TTC549 (cell line): ENCODE data around the gene ENPP3.
"Not testable (repeated sequence)": the region's sequence is repeated elsewhere in the genome, so short reads cannot be mapped to it uniquely, and the experiment has no call there.

Source experiments
- FAIRE-seq: peaks from 2 replicates; lab custom pipeline; 2012; peaks lifted over from hg19 to GRCh38; lab: Jason Lieb, UNC

ENPP3 gene

DNA sequence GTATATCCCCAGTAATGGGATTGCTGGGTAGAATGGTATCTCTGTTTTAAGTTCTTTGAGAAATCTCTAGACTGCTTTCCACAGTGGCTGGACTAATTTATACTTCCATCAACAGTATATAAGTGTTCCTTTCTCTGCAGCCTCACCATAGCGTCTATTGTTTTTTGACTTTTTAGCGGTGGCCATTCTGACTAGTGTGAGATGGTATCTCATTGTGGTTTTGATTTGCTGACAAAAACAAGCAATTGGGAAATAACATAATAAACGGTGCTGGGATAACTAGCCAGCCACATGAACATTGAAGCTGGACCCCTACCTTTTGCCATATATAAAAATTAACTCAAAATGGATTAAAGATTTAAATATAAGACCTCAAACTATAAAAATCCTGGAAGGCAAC lies 49.9 kb downstream of the ENPP3 start:
- no peak for FAIRE-seq

GRCh38 chr6:131688286-131688685 lies 51.2 kb downstream of the ENPP3 start:
- FAIRE-seq = no peak

GRCh38 chr6:131692031-131692430 lies 54.9 kb downstream of the ENPP3 start:
- no peak for FAIRE-seq

DNA sequence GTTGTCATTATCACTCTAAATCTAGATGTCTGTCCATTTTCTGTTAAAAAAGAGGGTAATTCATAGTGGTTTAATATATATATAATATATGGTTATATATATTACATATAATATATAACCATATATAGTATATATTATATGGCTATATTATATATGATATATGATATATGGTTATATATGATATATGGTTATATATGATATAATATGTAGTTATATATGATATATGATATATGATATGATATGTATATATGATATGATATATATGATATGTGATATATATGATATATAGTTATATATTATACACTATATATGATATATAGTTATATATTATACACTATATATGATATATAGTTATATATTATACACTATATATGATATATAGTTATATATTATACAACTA lies 55.5 kb downstream of the ENPP3 start:
- peak; percentile 96 for FAIRE-seq

DNA sequence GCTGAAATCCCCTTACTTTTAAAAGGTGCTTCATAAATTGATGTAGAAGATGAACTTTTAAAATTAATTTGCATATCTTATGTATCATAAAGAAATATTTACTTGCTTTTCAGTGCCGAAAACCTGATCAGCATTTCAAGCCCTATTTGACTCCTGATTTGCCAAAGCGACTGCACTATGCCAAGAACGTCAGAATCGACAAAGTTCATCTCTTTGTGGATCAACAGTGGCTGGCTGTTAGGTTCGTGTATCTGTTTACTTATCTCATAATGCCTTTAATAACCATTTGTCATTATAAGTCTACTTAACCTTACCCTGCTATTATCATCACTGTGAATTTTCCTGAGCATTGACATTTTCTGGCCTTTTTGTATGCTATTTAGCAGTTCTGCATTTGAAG lies 56.3 kb downstream of the ENPP3 start:
- FAIRE-seq = no peak

DNA sequence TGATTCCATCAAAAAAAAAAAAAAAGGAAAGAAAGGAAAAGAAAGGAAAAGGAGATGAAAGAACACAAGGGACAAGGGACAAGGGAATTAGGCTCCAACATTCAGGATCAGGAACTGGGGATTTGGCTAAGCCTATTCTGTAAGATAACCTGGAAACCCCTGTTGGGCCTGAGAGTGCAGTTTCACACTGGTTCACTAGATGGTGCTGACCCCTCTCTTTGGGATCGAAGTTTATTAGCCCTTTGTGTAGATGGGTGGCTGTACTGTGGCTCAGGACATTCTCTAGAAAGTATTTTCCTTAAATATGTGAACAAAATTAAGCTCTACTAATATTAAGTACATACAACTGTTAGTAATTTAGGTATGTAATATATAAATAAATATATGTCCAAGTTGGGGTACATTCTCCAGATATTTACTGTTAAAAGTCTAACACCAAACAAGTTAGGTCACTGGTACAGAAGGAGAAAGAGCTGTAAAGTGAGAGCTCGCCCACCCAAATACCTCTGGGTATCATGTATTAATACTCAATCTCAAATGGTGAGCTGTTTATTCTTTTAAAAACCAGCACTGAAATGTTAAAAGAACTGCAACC lies 57.8 kb downstream of the ENPP3 start:
- no peak for FAIRE-seq

GRCh38 chr6:131696956-131697355 lies 59.9 kb downstream of the ENPP3 start:
- FAIRE-seq = no peak

- FAIRE-seq = not testable (repeated sequence)
Observed at GRCh38 chr6:131700851-131701250, 63.7 kb downstream of the ENPP3 start.

DNA sequence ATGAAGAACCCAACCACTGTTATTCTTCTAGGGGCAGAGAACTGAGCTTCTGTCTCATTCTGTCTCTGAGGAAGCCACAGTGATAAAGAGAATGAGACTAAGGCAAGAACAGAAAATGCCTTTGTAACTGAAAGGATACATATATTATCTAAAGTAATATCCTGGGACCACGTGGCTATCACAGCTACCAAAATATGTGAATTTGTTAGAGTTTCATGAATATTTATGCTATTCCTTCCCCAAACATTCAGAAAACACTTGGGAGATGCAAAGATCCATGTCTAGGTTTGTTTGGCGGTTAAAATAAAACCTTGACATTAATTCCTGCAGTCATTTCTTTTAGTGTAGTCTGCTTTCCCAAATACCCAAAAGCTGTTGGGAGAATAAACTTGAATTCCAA lies 66.8 kb downstream of the ENPP3 start:
- FAIRE-seq = not testable (repeated sequence)

- not testable (repeated sequence) for FAIRE-seq
Observed at GRCh38 chr6:131710917-131711316, 73.8 kb downstream of the ENPP3 start, which contains the start of gene CTAGE9. CTAGE9 (minus strand) TSS chr6:131711017; CDS start chr6:131711017, 0 bp downstream.

DNA sequence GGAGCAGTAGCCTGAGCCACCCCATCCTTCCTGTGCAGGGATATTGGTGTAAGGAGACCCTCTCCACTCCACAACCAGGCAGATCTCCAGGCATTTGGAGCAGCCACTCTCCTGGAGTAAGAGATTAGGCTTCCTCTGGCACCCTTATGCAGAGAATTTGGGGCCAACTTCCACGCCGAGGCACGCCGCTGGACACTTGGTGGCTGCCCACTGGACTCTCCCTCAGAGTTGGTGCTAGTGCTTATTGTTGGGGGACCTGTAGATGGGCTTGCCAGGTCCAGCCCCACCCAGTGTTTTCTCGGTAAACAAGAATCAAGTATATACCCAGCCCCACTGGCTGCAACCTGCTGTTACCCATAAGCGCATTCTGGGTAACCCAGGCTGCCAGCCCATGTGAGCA lies 78.5 kb downstream of the ENPP3 start:
- FAIRE-seq = not testable (repeated sequence)

- FAIRE-seq = no peak
Observed at GRCh38 chr6:131717836-131718542, 80.9 kb downstream of the ENPP3 start.

- no peak for FAIRE-seq
Observed at GRCh38 chr6:131721161-131721560, 84.1 kb downstream of the ENPP3 start.

DNA sequence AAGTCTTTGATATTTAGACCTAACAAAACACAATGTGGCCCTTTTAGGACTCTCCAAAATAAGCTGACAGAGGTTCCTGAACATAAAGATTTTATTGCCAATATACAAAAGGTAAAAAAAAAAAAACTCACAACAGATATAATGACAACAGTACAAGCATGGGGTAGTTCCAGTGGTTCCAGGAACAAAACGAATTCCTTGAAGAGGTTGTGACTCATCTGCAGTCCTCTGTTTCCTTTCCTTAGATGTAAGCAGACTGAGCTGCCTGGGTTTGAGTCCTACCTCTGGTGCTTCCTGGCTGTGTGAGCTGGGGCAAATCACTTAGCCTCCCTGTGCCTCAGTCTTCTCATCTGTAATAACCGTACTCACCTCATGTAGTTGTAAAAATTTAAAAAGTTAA lies 87.0 kb downstream of the ENPP3 start:
- no peak for FAIRE-seq

DNA sequence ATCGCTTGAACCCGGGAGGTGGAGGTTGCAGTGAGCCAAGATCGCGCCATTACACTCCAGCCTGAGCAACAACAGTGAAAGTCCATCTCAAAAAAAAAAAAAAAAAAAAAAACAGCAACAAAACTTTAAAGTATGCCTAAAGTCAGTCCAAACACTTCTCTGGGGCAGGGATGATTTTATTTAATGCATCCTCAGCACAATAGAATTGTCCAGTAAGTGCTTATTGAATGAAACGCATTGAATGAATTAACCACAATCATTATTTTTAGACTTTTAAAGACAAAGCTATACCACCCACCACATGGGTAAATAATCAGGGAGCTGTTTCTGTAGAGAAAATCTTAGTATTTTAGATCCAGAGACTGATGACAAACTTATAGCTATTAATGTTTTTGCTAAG lies 90.4 kb downstream of the ENPP3 start:
- FAIRE-seq = no peak

DNA sequence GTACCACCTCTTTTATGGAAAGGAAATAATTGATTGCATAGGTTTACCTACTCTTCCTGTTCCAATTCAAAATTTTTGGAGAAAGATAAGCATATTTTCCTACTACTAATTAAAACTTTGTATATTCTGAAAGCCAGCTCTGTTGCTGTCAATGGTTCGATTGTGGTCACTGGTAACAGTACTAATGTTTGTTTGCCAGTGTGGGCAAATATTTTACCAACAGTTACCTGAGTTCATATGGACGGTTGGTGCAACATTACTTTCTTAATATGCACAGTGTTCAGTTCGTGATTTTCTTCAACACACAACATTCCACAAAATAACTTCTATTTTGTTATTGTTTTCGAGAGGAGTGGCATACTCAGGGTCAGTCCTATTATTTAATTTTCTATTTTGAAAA lies 90.8 kb downstream of the ENPP3 start:
- FAIRE-seq = no peak

DNA sequence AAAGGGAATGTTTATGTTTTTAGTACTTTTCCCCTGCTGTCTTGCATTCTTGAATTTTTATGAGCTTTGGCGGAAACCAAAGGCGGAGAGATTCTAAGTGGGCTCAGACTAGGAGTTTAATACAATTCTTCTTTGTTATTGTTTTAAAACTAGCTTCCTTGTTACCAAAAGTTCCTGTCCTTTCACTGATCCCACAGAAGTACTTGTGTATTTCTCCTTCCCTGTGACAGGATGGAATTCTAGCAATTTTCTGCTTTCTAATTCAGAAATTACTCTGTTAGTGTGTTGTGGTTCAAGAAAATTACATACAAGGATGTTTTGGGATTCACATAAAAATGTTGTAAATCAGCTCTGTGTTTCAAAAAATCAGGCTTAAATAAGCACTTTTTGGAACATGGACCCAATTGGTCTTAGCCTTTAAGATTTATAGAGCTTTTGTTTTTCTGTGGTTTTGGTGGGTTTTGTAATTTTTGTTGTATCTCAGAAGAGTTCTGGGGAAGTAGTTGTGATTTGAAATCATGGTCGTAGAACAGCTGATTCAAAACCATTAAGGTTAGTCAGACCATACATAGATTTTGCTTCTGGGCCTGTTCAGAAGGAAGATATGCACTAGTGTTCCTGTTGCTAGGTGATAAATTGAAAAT lies 91.3 kb downstream of the ENPP3 start:
- no peak for FAIRE-seq

GRCh38 chr6:131729550-131729949 lies 92.4 kb downstream of the ENPP3 start:
- no peak for FAIRE-seq

- FAIRE-seq = no peak
Observed at GRCh38 chr6:131730264-131730663, 93.2 kb downstream of the ENPP3 start.

GRCh38 chr6:131731224-131731623 lies 94.1 kb downstream of the ENPP3 start:
- FAIRE-seq = no peak

DNA sequence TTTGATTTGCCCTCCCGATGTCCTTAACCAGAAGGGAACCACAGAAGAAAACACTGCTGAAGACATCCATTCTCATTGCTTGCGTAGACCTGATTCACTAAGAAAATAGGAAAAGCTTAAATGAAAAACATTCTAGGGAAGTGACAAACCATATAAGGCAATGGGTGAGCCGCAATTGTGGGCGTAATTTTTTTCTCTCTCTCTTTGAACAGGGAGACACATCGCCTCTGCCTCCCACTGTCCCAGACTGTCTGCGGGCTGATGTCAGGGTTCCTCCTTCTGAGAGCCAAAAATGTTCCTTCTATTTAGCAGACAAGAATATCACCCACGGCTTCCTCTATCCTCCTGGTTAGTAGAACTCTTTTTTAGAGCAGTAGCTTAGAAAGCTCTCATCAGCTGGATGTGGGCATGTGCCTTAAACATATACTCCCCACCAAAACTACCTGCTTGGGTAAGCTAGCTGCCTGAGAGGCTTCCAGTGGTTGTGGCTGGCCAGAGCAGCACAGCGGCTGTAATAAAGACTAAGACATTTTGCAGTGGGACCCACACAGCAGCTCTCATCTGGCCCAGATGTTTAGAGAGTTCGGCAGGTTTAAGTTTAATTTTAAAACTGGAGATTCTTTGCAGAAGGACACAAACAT lies 96.4 kb downstream of the ENPP3 start:
- FAIRE-seq = no peak

- FAIRE-seq = no peak
Observed at GRCh38 chr6:131736003-131736596, 99.0 kb downstream of the ENPP3 start.

- no peak for FAIRE-seq
Observed at GRCh38 chr6:131736811-131737210, 99.7 kb downstream of the ENPP3 start.
